GM20431 (cell line): ENCODE results near the gene CRTC1.

ENCODE experiments used
- in situ Hi-C: fragments of 300-500 bp; cut with MseI, MboI; formaldehyde crosslinking; loops from one replicate; pipeline ENCODE4 v1.15.0; 2020; ENCODE audit warnings: low sequenced_read_pairs; ENCODE audit not compliant: unreplicated experiment

Gene CRTC1

GRCh38 chr19:18742838-18743783, 59.6 kb downstream of the CRTC1 start:
- in situ Hi-C loops = no loop called here

- in situ Hi-C loops = no loop called here
Measured at GRCh38 chr19:18743784-18744418, 60.4 kb downstream of the CRTC1 start.

GRCh38 chr19:18745012-18745735, 61.7 kb downstream of the CRTC1 start:
- in situ Hi-C loops = no loop called here

GRCh38 chr19:18745931-18746330, 62.5 kb downstream of the CRTC1 start:
- in situ Hi-C loops = no loop called here

GRCh38 chr19:18746401-18747325, 63.2 kb downstream of the CRTC1 start:
- in situ Hi-C loops = no loop called here

GRCh38 chr19:18749362-18750231, 66.1 kb downstream of the CRTC1 start:
- in situ Hi-C loops = no loop called here

GRCh38 chr19:18750295-18750970, 67.0 kb downstream of the CRTC1 start:
- in situ Hi-C loops = no loop called here

GRCh38 chr19:18751571-18751970, 68.1 kb downstream of the CRTC1 start:
- in situ Hi-C loops = no loop called here

GRCh38 chr19:18754501-18754900, 71.0 kb downstream of the CRTC1 start:
- in situ Hi-C loops = no loop called here

- in situ Hi-C loops = no loop called here
Measured at GRCh38 chr19:18756896-18757295, 73.4 kb downstream of the CRTC1 start.

- in situ Hi-C loops = no loop called here
Measured at GRCh38 chr19:18759304-18759994, 76.0 kb downstream of the CRTC1 start.

GRCh38 chr19:18759995-18760426, 76.5 kb downstream of the CRTC1 start:
- in situ Hi-C loops = no loop called here

- in situ Hi-C loops = no loop called here
Measured at GRCh38 chr19:18760440-18761383, 77.2 kb downstream of the CRTC1 start.

- in situ Hi-C loops = no loop called here
Measured at GRCh38 chr19:18761531-18762110, 78.1 kb downstream of the CRTC1 start.

GRCh38 chr19:18762125-18763023, 78.9 kb downstream of the CRTC1 start:
- in situ Hi-C loops = no loop called here
